ENCODE results near the gene ZNF678.
"Not testable (repeated sequence)": the region's sequence is repeated elsewhere in the genome, so short reads cannot be mapped to it uniquely, and the experiment has no call there.

The ZNF678 gene

GRCh38 chr1:227549892-227550291, 13.5 kb upstream of the ZNF678 start:
- no peak for DNase-seq (ENCODE audit: extremely low read depth in 1 of 2, low read depth in 1 of 2)

DNA sequence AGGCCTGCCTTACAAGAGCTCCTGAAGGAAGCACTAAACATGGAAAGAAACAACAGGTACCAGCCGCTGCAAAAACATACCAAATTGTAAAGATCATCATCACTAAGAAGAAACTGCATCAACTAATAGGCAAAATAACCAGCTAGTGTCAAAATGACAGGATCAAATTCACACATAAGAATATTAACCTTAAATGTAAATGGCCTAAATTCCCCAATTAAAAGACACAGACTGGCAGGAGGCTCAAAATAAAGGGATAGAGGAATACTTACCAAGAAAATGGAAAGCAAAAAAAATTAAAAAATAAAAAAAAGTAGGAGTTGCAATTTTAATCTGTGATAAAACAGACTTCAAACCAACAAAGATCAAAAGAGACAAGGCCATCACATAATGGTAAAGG, 11.5 kb upstream of the ZNF678 start:
- DNase-seq (ENCODE audit: extremely low read depth in 1 of 2, low read depth in 1 of 2), result not testable (repeated sequence)

DNA sequence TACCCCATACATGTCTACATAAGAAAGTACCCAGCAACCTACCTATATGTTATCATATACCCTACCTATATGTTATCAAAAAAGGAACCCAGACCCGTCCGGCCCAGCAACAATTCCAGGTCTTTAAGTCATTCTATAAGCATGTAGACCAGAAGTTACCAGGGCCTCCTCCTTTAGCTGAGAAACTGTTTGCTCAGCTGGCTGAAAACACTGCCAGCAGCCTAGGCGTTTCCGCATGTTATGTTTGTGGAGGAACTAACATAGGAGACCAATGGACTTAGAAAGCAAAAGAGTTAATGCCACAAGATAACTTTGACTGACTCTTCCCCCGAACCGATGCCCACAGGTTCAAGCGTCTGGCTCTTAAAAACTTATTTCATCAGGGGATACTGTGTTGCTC, 7.1 kb upstream of the ZNF678 start:
- no peak for DNase-seq (ENCODE audit: extremely low read depth in 1 of 2, low read depth in 1 of 2)

DNA sequence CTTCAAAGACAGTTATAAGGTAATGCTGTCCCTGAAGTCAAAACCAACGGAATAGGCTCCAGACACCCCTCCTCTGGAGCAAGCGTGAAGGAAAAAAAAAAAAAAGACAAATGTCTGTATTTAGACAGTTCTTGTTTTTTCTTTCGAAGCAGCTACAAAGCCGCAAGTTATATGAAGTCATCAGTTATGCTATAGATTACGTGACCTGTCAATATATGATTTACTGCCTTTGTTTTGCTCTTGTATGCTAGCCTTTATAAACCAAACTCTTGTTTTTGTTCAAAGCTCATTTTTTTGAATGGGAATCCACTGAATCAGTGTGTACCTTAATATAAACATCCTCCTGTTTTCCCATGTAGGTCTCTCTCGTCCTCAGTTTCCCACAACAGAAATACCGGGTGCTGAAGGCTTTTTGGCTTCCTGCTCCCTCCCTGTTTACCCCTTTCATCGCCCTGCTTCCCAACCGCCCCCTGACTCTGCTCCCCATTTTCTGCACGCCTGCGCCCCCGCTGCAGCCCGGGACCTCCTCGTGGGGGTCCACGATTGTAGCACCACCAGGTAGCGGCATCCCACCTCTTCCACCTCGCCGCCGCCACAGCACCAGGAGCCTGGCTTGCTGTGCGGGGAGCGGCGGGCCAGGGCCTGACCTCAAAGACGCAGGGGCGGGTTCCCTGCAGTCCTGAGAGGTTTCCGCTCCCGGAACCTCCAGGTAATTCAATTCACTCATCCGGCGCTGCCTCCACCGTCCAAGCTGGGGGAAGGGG, 5.2 kb upstream of the ZNF678 start:
- DNase-seq (ENCODE audit: extremely low read depth in 1 of 2, low read depth in 1 of 2), result no peak

DNA sequence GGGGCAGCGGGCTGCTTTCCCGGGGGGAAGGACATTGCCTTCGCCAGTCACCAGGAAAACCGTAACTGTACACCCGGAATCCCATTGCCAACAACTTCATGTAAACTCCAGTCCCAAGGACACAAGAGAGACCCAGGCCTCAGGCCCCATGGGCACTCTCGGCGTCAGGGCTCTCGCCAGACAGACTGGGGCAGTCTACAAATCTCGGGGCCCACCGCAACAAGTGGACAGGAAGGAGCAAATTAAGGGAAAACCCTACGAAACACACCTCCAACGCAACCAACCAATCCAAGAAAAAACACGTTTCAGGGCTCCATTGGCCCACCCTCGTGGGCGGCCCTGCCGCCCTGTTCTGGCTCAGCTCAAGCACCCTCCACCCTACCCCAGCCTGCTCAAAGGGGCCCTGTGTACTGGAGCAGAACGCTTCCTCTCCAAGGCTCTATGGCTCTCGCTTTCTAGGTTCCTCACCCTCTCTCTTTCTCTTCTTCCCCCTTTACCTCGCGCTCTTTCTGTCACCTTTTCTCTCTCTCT, 4.6 kb upstream of the ZNF678 start:
- no peak for DNase-seq (ENCODE audit: extremely low read depth in 1 of 2, low read depth in 1 of 2)

GRCh38 chr1:227559499-227559898, 3.9 kb upstream of the ZNF678 start:
- DNase-seq (ENCODE audit: extremely low read depth in 1 of 2, low read depth in 1 of 2), result no peak

DNA sequence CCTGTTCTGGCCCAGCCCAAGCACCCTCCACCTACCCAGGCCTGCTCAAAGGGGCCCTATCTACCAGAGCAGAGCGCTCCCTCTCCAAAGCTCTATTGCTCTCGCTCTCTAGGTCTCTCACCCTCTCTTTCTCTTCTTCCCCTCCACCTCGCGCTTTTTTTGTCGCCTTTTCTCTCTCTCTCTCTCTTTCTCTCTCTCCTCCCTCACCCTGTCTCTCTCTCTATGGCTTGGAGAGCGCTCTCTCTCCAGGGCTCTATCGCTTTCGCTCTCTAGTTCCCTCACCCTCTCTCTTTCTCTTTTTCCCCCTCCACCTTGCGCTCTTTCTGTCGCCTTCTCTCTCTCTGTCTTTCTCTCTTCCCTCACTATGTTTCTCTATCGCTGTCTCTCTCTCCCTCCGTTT, 3.4 kb upstream of the ZNF678 start:
- DNase-seq (ENCODE audit: extremely low read depth in 1 of 2, low read depth in 1 of 2), result no peak

- no peak for DNase-seq (ENCODE audit: extremely low read depth in 1 of 2, low read depth in 1 of 2)
Measured at GRCh38 chr1:227560393-227561173, 2.8 kb upstream of the ZNF678 start.

DNA sequence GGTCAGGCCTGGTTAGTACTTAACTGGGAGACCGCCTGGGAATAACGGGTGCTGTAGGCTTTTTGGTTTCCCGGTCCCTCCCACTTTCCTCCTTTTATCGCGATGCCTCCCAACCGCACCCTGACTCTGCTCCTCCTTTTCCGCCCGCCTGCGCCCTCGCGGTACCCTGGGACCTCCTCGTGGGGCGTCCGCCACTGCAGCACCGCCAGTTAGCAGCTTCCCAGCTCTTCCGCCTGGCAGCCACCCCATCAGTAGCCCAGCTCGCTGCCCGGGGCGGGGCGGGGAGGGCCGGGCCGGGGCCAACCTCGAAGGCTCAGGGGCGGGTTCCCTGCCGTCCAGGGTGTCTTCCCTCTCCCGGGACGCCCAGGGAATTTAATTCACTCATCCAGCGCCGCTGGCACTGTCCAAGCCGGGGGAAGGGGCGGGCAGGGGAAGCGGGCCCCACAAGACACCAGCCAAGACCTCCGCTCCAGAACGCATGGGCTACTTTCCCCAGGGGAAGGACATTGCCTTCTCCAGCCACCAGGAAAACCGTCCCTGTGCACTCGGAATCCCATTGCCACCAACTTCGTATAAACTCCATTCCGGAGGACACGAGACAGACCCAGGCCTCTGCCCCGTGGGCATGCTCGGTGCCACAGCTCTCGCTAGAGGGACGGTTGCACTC, 2.0 kb upstream of the ZNF678 start:
- no peak for DNase-seq (ENCODE audit: extremely low read depth in 1 of 2, low read depth in 1 of 2)

DNA sequence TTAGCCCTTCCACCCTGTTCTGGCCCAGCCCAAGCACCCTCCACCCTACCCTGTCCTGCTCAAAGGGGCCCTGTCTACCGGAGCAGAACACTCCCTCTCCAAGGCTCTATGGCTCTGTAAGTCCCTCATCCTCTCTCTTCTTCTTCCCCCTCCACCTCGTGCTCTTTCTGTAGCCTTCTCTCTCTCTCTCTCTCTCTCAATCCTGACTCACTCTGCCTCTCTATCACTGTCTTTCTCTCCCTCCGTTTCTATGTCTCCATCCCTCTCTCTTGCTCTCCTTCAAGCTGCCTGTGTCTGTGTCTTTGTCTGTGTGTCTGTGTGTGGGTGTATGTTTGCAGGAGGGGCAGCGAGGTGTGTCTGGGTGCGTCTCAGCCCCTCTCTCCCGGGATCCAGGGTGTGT, 1.3 kb upstream of the ZNF678 start:
- DNase-seq (ENCODE audit: extremely low read depth in 1 of 2, low read depth in 1 of 2), result no peak

DNA sequence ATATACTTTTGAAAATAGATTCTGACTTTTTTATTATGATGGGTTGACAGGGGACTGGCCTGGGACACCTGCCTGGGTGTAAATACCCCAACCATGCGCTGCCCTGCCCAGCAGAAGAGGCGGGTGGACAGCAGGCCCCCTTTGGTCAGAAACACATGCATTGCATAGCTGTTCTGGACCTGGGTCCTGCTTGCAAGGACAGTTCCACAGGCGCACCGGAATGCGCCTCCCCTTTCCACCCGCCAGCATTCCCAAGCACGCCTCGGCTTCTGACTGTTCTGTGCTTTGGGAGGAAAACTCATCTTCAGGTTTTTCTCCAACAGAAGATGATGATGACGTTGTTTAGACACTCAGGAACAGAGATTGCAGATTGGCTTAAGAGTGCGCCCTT, 428 bp upstream of the ZNF678 start:
- no peak for DNase-seq (ENCODE audit: extremely low read depth in 1 of 2, low read depth in 1 of 2)

DNA sequence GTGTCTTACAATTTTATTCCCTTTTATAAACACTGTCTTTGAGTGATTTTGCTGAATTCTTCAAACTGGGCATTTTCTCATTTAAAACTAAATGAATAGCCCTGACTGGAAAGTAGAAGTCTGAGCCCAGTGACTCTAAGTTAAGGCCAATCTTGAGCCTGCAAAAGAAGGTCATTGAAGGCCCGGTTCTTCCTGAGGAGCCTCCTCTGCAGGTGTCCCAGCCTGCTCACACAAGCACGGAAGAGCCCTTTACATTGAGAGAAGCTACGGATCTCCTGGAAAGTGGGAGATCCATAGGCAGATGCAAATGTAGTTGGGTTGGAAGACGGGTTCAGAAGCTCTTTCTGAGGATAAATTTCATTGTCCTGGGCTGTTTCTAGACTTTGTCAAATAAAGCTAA, 3.9 kb downstream of the ZNF678 start:
- DNase-seq (ENCODE audit: extremely low read depth in 1 of 2, low read depth in 1 of 2), result no peak

DNA sequence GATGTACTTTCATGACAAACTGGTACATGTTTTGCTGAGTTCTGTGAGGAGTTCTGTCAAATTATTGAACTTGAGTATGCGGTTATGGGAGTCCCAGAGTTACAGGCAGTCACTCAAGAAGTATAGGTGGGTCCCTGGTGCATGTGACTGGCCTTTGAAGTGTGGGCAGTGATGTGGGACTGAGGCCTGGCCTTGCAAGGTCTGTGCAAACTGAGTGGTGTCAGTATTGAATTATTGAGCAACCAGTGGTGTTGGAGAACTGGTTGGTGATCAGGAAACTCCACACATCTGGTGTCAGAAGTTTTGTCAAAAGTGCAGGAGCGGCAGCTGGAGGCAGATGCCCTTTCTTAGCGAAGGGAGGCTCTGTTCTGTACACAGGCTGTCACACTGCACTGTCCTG, 5.2 kb downstream of the ZNF678 start:
- no peak for DNase-seq (ENCODE audit: extremely low read depth in 1 of 2, low read depth in 1 of 2)

DNA sequence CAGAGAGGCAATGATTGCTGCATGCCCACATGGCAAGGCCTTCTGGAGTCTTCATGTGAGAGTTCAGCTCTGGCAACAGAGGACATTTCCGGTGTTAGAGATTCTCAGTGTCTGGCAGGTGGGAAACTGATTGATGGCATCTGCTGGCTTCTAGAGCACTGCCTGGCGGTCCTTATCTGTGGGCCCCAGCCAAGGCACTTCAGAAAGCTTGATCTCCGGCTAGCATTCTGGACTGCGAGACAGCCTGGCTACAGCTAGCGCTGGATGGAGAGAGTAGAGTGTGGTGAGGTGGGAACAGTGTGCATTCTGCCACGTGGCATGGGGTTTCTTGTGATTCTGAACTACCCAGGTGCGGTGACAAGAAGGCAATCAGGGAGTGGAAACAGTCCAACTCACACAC, 9.4 kb downstream of the ZNF678 start:
- DNase-seq (ENCODE audit: extremely low read depth in 1 of 2, low read depth in 1 of 2), result no peak

DNA sequence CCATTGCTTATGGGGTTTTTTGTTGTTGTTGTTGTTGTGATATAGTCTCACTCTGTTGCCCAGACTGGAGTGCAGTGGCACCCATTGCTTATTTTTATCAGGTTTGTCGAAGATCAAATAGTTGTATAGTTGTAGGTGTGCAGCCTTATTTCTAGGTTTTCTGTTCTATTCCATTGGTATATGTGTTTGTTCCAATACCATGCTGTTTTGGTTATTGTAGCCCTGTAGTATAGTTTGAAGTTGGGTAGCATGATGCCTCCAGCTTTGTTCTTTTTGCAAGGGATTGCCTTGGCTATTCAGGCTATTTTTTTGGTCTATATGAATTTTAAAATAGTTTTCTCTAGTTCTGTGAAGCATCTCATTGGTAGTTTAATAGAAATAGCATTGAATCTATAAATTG, 11.6 kb downstream of the ZNF678 start:
- no peak for DNase-seq (ENCODE audit: extremely low read depth in 1 of 2, low read depth in 1 of 2)

DNA sequence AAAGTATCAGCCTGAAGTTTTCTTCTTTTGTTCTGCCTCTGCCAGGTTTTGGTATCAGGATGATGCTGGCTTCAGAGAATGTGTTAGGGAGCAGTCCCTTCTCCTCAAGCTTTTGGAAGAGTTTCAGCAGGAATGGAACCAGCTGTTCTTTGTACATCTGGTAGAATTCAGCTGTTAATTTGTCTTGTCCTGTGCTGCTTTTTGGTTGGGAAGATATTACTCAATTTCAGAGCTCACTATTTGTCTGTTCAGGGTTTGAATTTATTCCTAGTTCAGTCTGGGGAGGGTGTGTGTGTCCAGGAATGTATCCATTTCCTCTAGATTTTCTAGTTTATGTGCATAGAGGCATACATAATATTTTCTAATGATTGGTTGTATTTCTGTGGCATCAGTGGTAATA, 12.8 kb downstream of the ZNF678 start:
- no peak for DNase-seq (ENCODE audit: extremely low read depth in 1 of 2, low read depth in 1 of 2)

- no peak for DNase-seq (ENCODE audit: extremely low read depth in 1 of 2, low read depth in 1 of 2)
Measured at GRCh38 chr1:227577500-227577899, 14.1 kb downstream of the ZNF678 start.

GRCh38 chr1:227583354-227583753, 20.0 kb downstream of the ZNF678 start:
- DNase-seq (ENCODE audit: extremely low read depth in 1 of 2, low read depth in 1 of 2), result no peak

GRCh38 chr1:227586733-227587132, 23.4 kb downstream of the ZNF678 start:
- no peak for DNase-seq (ENCODE audit: extremely low read depth in 1 of 2, low read depth in 1 of 2)

DNA sequence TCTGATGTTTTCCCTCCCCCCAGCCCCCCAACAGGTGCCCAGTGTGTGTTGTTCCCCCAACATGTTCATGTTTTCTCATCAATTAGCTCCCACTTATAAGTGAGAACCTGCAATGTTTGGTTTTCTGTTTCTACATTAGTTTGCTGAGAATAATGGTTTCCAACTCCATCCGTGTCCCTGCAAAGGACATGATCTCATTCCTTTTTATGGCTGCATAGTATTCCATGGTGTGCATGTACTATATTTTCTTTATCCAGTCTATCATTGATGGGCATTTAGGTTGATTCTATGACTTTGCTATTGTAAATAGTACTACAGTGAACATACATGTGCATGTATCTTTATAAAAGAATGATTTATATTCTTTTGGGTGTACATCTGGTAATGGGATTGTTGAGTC, 24.6 kb downstream of the ZNF678 start:
- no peak for DNase-seq (ENCODE audit: extremely low read depth in 1 of 2, low read depth in 1 of 2)

DNA sequence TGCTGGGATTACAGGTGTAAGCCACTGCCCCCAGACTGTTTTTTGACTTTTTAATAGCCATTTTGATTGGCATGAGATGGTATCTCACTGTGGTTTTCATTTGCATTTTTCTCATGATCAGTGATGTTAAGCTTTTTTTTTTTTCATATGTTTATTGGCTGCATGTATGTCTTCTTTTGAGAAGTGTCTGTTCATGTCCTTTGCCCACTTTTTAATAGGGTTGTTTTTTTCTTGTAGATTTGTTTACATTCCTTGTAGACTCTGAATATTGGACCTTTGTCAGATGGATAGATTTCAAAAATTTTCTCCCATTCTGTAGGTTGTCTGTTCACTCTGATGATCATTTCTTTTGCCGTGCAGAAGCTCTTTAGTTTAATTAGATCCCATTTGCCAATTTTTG, 25.4 kb downstream of the ZNF678 start:
- DNase-seq (ENCODE audit: extremely low read depth in 1 of 2, low read depth in 1 of 2), result not testable (repeated sequence)

- DNase-seq (ENCODE audit: extremely low read depth in 1 of 2, low read depth in 1 of 2), result not testable (repeated sequence)
Measured at GRCh38 chr1:227589777-227590176, 26.4 kb downstream of the ZNF678 start.
